GM19043 (cell line): ENCODE measurements around the gene TIPIN.
"Not testable (repeated sequence)": the region's sequence is repeated elsewhere in the genome, so short reads cannot be mapped to it uniquely, and the experiment has no call there.

ENCODE experiments used
- ATAC-seq: cut with Tn5 transposase; IDR thresholded peaks from one replicate; pipeline ENCODE4 v1.9.1; 2021; ENCODE audit warnings: low read depth; ENCODE audit not compliant: unreplicated experiment

The TIPIN gene

DNA sequence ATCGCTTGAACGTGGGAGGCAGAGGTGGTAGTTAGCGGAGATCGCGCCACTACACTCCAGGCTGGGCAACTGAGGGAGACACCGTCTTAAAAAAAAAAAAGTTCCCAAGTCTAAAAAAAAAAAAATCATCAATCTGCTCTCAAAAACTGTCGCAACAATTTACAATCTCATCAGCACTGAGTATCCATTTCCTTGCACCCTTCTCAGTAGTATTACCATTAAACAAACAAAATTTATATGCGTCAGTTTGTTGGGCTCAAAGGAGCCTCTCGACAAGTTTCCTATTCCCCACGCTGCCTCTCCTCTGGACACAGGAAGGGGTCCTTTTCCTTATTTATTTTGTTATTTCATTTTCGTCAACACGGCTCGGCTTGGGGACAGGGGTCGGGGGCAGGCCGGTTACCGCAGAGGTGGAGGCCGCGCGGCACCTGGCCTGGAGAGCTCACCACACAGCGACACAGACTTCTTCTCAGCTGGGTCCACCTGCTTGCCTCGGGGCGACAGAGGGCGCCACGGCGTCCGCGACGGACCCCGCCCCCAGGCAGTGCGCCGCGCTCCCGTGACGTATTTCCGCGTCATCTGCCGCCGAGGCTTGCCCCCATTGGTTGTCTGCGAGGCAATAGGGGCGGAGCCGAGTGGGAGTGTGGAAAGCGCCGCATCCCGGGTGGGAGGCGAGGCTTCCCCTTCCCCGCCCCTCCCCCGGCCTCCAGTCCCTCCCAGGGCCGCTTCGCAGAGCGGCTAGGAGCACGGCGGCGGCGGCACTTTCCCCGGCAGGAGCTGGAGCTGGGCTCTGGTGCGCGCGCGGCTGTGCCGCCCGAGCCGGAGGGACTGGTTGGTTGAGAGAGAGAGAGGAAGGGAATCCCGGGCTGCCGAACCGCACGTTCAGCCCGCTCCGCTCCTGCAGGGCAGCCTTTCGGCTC lies 30.0 kb upstream of the TIPIN start, which contains the start of gene MAP2K1:
Gene MAP2K1 (plus strand): TSS at position 709 of the 920 bp plus-strand sequence. CDS start 436 bp downstream, outside the sequence.
- peak; percentile 68 for ATAC-seq

DNA sequence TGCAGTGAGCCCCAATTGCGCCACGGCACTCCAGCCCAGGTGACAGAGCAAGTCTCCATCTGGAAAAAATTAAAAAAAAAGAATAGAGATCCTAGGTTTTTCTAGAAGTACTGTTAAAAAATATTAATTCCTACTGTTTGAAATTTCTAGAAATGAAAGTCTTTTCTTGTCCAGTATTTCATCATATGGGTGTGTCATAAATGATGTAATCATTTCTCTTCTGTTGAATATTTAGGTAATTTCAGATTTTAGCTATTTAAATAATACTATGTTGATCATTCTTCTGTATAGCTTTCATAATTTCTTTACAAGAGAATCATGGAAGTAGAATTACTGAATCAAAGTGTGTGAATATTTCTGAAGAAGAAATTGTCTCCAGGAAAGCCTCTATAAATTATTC lies 24.9 kb upstream of the TIPIN start:
- not testable (repeated sequence) for ATAC-seq

DNA sequence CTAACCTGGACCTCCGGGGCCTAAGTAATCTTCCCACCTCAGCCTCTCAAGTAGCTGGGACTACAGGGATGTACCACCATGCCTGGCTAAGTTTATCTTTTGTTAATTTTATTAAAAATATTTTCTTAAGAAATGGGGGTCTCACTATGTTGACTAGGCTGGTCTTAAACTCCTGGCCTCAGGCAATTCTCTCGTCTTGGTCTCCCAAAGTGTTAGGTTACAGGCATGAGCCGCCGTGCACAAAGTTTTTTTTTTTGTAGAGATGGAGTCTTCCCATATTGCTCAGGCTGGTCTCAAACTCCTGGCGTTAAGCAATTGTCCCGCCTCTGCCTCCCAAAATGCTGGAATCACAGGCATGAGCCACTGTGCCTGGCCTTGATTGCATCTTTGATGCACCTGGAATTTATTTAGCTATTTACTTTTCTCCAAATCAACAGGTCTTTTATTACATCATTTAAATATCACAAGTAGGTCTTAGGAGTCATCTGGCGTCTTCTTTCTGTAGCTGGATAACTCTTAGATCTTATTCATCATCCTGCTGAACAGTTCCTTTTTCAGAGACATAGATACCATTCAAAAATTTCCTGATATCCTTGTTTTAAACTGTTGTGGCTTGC lies 22.4 kb upstream of the TIPIN start:
- no peak for ATAC-seq

DNA sequence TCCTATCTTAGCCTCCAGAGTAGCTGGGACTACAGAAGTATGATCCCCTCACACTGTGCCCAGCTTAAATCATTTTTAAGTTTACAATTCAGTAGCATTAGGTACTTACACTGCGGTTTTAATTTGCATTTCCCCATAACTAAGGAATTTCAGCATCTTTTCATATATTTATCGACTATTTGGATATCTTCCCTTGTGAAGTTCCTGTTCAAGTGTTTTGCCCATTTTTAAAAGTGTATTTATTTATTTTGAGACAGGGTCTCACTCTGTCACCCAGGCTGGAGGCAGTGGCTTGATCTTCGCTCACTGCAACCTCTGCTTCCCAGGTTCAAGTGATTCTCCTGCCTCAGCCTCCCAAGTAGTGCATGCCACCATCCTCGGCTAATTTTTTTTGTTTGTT lies 17.7 kb upstream of the TIPIN start:
- ATAC-seq = no peak

DNA sequence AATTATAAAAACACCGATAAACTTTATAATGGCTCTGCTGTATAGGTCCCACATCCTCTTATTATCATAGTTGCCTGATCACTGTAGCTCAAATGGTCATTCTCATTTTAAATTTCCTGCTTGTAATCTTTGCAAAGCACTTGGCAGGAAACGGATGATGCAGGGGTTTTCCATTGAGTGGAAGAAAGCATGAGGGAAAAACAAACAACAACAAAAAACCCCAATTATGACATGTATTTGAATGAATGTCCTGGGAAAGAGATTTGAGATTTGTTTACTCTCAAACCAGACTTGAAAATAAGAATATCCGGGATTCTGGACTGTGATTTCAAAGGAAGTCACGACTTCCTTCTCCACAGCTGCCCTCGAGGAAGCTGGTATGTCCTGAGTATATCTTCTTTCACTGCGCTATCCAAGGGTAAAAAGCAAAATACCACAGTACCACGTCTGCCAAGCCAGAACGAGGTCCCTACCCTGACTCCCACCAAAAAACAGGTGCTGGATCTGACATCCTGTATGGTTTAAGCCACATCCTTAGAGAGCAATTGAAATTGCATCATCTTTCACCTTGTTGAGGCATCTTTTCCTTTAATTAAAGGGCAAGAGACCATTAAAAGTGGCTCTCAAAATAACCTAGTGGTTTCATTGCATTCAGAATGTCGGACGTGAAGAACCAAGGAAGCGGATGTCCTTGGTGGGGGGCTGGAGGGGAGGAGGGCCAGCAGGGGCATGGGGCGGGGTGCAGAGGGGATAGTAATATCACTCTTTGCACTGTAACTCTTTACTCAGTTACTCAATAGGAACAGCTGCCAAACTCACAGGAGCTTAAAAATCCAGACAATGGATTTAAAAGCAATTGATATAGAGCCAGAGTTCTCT lies 13.5 kb upstream of the TIPIN start:
- ATAC-seq = no peak

DNA sequence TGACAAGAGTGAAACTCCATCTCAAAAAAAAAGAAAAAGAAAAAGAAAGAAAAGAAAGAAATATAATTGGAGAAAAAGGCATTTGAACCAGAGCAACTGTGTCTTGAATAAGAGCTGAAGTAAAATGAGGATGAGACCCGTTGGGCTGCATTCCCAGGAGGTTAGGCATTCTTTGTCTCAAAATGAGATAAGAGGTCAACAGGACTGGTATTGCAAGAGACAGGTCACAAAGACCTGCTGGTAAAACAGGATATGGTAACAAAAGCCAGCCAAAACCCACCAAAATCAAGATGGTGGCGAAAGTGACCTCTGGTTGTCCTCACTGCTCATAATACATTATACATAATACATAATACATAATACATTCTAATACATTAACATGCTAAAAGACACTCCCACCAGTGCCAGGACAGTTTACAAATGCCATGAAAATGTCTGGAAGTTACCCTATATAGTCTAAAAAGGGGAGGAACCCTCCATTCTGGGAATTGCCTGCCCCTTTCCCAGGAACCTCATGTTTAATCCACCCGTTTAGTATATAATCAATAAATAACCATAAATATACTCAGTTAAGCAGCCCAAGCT lies 8.6 kb upstream of the TIPIN start:
- no peak for ATAC-seq

DNA sequence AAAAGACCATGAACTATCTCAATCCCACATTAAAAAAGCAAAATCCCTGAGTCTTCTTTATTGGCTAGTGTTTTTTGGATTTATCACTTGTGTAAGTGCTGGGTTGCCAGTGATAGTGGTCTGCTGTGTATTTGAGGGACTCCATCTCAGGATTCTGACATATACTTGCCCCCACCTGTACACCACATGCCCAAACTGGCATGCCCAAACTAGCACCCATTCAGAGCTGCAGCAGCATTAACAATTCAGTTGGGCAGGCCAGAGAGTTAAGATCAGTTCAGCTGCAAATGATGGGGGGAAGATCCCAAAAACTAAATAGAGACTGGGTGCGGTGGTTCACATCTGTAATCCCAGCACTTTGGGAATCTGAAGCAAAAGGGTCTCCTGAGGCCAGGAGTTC lies 6.3 kb upstream of the TIPIN start:
- no peak for ATAC-seq

DNA sequence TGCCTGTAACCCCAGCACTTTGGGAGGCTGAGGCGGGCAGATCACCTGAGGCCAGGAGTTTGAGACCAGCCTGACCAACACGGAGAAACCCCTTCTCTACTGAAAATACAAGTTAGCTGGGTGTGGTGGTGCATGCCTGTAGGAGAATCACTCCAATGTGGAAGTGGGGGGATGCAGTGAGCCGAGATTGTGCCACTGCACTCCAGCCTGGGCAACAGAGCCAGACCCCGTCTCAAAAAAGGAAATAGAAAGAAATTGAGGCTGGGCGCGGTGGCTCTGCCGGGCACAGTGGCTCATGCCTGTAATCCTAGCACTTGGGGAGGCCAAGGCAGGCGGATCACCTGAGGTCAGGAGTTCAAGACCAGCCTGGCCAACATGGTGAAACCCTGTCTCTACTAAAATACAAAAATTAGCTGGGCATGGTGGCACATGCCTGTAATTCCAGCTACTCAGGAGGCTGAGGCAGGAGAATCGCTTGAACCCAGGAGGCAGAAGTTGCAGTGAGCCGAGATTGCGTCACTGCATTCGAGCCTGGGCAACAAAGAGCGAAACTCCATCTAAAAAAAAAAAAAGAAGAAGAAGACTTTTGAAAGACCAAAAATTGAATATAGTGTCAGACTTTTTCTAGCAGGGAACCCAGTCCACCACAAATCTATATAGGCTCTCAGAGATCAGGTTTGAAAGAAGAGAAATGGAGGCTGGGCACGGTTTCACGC lies 5.4 kb upstream of the TIPIN start:
- not testable (repeated sequence) for ATAC-seq

DNA sequence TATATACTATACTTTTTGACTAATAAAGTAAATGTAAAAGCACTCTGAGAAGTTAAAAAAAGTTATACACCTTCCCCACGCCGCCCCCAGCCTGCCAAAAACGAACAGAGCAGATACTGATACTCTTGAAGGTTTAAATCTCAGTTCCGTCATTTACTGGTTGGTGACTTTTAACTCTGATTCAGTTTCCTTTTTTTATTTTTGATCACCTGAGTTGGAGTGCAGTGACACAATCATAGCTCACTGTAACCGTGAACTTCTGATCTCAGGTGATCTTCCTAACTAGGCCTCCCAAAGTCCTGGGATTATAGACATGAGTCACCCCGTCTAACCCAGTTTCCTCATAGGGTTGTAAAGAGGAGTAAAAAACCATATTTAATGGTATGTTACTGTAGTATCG lies 3.3 kb upstream of the TIPIN start:
- no peak for ATAC-seq

DNA sequence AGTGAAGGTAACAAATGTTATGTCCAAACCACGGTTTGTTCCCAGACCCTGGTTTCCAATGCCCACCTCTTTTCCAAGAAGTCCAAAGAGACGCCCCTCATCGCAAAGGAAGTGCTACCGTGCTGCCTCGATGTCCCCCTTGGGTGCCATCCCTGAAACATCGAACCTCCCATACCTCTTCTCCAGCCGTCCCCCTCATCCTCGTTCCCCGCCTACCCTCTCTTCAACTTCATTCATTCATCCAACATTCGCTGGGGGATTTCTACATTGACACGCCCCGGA lies 467 bp downstream of the TIPIN start:
- ATAC-seq = no peak

DNA sequence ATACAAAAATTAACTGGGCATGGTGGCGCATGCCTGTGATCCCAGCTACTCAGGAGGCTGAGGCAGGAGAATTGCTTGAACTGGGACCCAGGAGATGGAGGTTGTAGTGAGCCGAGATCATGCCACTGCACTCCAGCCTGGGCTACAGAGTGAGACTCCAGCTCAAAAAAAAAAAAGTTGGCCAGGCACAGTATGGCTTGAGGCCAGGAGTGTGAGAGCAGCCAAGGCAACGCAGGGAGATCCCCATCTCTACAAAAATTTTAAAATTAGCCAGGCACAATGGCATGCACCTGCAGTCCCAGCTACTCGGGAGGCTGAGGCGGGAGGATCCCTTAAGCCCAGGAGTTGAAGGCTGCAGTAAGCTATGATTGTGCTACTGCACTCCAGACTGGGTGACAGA lies 8.0 kb downstream of the TIPIN start:
- ATAC-seq = not testable (repeated sequence)

DNA sequence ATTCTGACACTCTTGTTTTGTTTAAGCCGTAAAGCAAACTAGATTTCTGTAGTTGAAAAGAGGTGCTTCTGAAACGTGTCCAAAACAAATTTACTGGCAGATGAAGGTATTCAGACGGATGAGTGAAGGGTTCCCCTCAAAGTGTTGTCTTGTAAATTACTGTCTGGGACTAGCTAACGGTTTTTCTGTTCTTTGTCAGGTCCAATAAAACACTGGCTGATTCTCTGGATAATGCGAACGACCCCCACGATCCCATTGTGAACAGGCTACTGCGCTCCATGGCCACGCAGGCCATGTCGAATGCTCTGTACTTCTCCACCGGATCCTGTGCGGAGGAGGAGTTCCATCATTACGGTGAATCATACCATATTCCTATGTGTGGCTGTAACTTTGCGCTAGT lies 27.7 kb downstream of the TIPIN start:
- no peak for ATAC-seq

DNA sequence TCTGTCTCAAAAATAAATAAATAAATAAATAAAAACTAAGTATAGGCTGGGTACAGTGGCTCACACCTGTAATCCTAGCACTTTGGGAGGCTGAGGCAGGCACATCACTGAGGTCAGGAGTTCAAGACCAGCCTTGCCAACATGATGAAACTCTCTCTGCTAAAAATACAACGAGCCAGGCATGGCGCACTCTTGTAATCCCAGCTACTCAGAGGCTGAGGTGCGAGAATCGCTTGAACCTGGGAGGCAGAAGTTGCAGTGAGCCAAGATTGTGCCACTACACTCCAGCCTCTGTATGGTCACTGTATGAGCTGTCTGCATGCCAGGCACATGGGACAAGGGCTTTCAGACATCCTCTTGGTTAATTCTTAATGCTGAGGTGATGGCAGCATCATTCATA lies 28.7 kb downstream of the TIPIN start:
- no peak for ATAC-seq

DNA sequence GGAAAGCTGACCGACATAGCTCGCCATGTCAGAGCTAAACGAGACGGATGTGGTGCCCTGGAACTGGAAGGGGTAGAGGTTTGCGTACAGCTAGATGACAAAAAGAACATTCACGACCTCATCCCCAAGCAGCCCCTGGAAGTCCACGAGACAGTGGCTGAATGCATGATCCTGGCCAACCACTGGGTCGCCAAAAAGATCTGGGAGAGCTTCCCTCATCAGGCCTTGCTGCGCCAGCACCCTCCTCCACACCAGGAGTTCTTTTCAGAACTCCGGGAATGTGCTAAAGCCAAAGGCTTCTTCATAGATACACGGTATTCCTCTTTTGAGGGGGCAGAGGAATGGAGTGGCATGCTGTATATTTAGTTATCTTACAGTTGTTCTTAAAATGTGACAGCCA lies 30.4 kb downstream of the TIPIN start:
- ATAC-seq = no peak

DNA sequence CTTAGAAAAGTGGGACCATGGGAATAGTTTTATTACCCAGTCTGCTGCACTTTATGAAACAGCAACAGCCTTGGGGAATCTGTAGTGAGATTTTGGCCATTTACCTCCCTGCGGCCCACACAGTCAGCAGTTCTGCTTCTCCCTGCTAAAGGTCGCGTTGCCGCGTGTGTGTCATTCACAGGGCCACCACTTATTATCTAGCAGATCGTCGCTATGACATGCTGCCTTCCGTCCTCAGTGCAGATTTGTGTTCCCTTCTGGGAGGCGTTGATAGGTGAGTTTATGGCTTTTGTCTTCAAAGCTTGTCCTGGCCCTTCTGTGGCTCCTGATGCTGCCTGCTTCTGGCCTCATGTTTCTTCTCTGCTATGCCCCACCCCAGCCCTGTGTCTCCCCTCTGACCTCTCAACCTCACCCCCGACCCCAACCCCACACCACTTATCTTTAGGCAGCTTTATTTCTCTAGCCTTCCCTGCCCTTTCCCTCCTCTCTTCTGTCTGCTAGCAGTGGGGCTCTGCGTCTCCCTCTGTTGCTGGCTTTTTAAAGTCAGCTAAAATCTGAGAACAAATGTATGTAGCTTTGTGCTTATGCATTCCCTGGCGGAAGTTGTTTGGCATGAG lies 33.1 kb downstream of the TIPIN start:
- ATAC-seq = no peak

DNA sequence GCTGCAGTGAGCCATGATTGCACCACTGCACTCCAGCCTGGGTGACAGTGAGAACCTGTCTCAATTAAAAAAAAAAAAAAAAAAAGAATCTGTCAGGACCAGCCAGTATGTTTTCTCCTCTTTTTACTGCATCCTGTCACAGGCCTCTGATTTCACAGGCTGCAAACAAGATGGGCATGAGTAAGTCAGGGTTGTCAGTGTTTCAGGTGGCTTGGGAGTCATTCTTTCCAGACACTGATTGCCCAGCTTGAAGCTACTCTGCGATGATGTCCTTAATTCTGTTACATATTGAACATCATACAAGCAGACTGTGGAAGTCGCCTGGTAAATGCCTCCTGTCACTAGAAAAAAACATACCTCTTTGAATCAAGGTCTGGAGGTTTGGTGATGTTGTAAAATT lies 44.3 kb downstream of the TIPIN start:
- no peak for ATAC-seq

DNA sequence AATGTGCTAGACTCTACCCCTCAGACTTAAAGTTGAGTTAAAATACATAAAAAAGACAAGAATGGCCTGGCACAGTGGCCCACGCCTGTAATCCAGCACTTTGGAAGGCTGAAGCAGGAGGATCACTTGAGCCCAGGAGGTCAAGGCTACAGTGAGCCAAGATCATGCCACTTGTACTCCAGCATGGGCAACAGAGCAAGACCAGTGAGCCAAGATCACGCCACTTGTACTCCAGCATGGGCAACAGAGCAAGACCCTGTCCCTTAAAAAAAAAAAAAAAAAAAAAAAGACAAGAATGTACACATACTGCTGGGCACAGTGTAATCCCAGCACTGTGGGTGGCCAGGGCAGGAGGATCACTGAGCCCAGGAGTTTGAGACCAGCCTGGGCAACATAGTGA lies 45.7 kb downstream of the TIPIN start:
- no peak for ATAC-seq

DNA sequence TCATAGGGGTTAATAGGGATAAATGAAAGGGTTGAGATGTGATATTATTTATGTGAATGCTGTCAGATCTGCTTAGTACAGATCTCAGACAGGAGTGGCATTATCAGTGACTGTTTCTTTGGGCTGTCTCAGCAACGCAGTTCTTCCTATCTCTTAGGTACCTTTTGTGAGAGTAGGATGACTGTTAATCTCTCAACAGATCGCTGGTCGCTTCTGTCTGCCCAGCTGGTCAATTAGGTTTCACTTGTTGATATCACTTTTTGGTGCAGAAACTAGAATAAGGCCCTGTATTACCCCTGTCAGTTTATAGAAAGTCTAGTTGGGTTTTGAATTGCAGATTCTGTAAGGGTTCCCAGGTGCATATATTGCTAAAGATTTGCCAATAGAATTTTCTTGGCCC lies 46.7 kb downstream of the TIPIN start:
- ATAC-seq = no peak

DNA sequence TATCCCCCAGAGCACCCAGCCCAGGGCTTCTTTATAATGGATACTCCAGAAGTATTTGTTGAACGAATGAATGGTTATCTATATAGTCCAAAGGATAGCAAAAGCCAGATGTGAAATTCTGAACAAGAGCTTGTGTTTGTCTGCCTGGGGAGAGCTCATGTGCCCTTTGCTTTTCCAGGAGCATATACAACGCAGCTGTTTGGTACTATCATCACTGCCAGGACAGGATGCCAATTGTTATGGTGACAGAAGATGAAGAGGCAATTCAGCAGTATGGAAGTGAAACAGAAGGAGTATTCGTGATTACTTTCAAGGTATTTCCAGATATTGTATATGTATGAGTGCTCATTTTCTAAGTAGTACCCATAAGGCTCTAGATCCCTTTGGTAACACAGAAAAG lies 48.0 kb downstream of the TIPIN start:
- ATAC-seq = no peak

DNA sequence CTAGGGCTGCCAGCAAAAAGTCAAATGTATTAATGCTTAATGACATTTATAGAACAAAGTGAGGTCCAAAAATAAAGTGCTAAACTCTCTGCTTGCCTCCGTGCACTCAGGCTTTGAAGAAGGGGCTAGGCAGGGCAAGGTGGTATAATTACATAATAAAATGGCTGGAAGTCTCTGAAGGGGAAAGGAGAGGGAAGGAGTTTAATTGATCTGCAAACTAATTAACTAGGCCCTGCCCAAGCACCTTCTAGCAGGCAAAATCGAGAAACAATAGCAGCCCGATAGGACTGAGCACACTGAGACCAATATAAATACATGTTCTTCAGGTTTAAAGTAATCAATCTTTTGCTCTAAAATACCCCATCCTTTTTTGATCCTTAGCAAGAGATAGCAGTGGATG lies 50.1 kb downstream of the TIPIN start:
- no peak for ATAC-seq
